ENCODE measurements around the gene ACTG1. TPM values are rescaled to one million over a fixed set of nuclear protein-coding genes. Genes with fewer than 3 reads are reported as not detected.

Gene ACTG1
- total and polyA plus RNA-seq, 9 of the 15 experiments (the other 6 are each of a cell fraction or from before 2014, with no cell fraction given), result 224 to 1,775 (median 568) TPM

- TF ChIP-seq E2F8 (IDR thresholded peaks at IDR 0.05; ENCODE audit: low read depth, partially characterized antibody) (no peak), ZNF551 (CRISPR knock-in tag; IDR thresholded peaks at IDR 0.05) (no peak), PHF8 (IDR thresholded peaks at IDR 0.05; ENCODE audit: borderline replicate concordance, low read length) (no peak; the same call in 1 of the 2 replicates), GTF2F1 (IDR thresholded peaks at IDR 0.05; ENCODE audit: low read depth, low read length) (no peak), MAFG (tag; conservative IDR thresholded peaks at IDR 0.05) (no peak; the same call in 1 of the 2 replicates), MED1 (CRISPR knock-in tag; IDR thresholded peaks at IDR 0.05; ENCODE audit: borderline replicate concordance) (no peak), ZNF79 (CRISPR knock-in tag; IDR thresholded peaks at IDR 0.05; ENCODE audit: low read depth) (no peak), ARID4B (CRISPR knock-in tag; IDR thresholded peaks at IDR 0.05) (no peak), BCLAF1 (IDR thresholded peaks at IDR 0.05; ENCODE audit: borderline replicate concordance in 1 of 2, control insufficient read depth in 1 of 2, low read depth in 2 of 2, low read length in 1 of 2) (peak in 1 of 2 experiments; percentile 68; a peak in 1 of 4 replicates), CBFA2T3 (IDR thresholded peaks at IDR 0.05) (no peak), ZNF766 (CRISPR knock-in tag; conservative IDR thresholded peaks at IDR 0.05) (no peak), KHSRP (IDR thresholded peaks at IDR 0.05) (no peak), KDM5B (IDR thresholded peaks at IDR 0.05; ENCODE audit: insufficient replicate concordance, low read depth, low read length) (peak; percentile 61), RBBP5 (IDR thresholded peaks at IDR 0.05; ENCODE audit: borderline replicate concordance, insufficient read depth, low read length, poor library complexity, severe bottlenecking) (no peak), DMBX1 (CRISPR knock-in tag; IDR thresholded peaks at IDR 0.05; ENCODE audit: borderline replicate concordance) (no peak)
These were observed 3.2 kb downstream of the ACTG1 start (continued) for GRCh38 chr17:81509207-81509971.

Measured in K562 (cell line).